ENCODE data around the gene PAK5.

The PAK5 gene

DNA sequence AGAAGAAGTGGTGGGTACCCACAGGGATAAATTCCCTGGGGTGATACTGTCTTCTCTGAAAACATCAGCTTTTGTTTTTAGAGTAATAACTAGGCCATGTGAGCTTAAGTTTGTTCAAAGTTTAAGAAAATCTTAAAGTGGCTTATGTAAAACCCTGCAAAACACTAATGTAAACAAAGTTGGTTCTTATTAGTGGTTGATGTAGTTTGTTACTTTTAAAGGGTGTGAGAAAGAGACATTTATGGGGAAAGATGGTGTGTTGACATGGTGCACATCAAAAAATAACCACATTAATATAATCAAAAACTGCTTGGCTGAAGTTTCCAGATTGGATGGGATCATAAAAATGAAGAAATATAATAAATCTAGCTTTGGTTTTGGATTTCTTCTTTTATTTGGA is 204.5 kb downstream of the PAK5 start:
- no peak overlapping the region for H3K9ac ChIP-seq (ENCODE audit: low read length)
- no peak overlapping the region for H3K27ac ChIP-seq (ENCODE audit: low read length)
- H3K9me3 ChIP-seq (ENCODE audit: control insufficient read depth, low read depth, low read length), result no peaks in the 10 kb centered on the region
- no peak overlapping the region for H3K4me3 ChIP-seq (ENCODE audit: low read length)
- no peaks in the 10 kb centered on the region for H3K36me3 ChIP-seq (ENCODE audit: control insufficient read depth, low read depth, low read length)
- H3K4me1 ChIP-seq (ENCODE audit: control insufficient read depth, low read depth, low read length), result no peaks in the 10 kb centered on the region
- H3K27me3 ChIP-seq (ENCODE audit: control insufficient read depth, insufficient read depth, low read length), result no peaks in the 10 kb centered on the region

DNA sequence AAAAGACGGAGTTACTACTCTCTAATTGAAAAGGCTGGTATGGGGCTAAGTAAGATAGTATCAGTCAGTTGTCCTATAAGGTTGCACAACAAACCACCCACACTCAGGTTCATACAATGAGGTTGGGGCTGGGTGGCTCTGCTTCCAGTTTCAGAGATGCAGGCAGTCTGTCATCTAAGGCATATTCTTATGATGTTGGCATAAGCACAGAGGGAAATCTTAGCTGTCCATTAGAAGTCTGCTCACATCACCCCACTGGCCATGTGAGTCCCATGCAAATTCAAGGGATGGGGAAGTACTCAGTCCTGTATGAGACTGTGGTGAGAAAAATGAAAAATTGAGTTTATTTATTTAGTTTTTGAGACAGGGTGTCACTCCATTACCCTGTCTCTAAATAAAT is 205.9 kb downstream of the PAK5 start:
- Histone ChIP-seq H3K27me3 (ENCODE audit: control insufficient read depth, insufficient read depth, low read length) (no peaks in the 10 kb centered on the region), H3K9me3 (ENCODE audit: control insufficient read depth, low read depth, low read length) (no peaks in the 10 kb centered on the region), H3K27ac (ENCODE audit: low read length) (no peak overlapping the region), H3K4me1 (ENCODE audit: control insufficient read depth, low read depth, low read length) (no peaks in the 10 kb centered on the region), H3K4me3 (ENCODE audit: low read length) (no peak overlapping the region), H3K36me3 (ENCODE audit: control insufficient read depth, low read depth, low read length) (no peaks in the 10 kb centered on the region), H3K9ac (ENCODE audit: low read length) (no peak overlapping the region)

DNA sequence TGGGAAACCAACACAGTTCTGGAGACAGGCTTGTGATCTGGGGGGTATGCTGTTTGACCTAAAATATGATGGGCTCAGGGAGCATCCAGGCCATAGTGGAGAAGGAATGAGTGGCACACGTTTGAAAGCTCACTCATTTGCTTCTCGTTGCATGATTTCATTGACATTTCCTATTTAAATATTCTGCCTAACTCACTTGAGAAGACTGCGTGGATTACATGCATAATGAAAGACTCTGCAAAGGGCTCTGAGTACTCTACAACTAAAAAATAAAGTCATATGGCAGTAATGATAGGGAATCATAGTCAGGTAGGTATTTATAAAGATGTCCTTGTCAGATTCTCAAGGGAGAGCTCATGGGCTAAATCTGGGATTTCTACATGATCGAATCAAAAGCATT is 206.6 kb downstream of the PAK5 start:
- H3K36me3 ChIP-seq (ENCODE audit: control insufficient read depth, low read depth, low read length), result no peaks in the 10 kb centered on the region
- H3K4me3 ChIP-seq (ENCODE audit: low read length), result no peak overlapping the region
- H3K4me1 ChIP-seq (ENCODE audit: control insufficient read depth, low read depth, low read length), result no peaks in the 10 kb centered on the region
- no peaks in the 10 kb centered on the region for H3K9me3 ChIP-seq (ENCODE audit: control insufficient read depth, low read depth, low read length)
- H3K27ac ChIP-seq (ENCODE audit: low read length), result no peak overlapping the region
- no peak overlapping the region for H3K9ac ChIP-seq (ENCODE audit: low read length)
- no peaks in the 10 kb centered on the region for H3K27me3 ChIP-seq (ENCODE audit: control insufficient read depth, insufficient read depth, low read length)

DNA sequence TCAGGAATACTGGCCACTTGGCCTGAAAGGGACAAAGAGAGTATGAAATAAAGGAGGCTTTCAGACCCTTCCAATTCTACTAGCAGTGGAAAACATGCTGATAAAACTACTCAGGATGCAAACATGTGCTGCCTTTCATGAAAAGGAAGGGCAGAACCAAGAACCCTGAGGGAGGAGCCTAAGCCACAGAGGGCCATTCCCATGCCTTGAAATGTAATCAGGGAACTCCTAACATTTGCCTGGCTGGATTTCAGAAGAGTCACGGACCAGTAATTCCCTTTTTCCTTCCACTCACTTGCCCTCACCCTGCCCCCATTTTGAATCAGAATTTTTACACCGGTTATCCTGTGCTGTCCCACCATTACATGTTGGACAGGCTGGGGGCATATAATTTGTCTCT is 208.3 kb downstream of the PAK5 start:
- H3K27ac ChIP-seq (ENCODE audit: low read length), result no peak overlapping the region
- H3K9me3 ChIP-seq (ENCODE audit: control insufficient read depth, low read depth, low read length), result no peaks in the 10 kb centered on the region
- H3K4me1 ChIP-seq (ENCODE audit: control insufficient read depth, low read depth, low read length), result no peaks in the 10 kb centered on the region
- no peaks in the 10 kb centered on the region for H3K36me3 ChIP-seq (ENCODE audit: control insufficient read depth, low read depth, low read length)
- no peak overlapping the region for H3K9ac ChIP-seq (ENCODE audit: low read length)
- no peaks in the 10 kb centered on the region for H3K27me3 ChIP-seq (ENCODE audit: control insufficient read depth, insufficient read depth, low read length)
- no peak overlapping the region for H3K4me3 ChIP-seq (ENCODE audit: low read length)

DNA sequence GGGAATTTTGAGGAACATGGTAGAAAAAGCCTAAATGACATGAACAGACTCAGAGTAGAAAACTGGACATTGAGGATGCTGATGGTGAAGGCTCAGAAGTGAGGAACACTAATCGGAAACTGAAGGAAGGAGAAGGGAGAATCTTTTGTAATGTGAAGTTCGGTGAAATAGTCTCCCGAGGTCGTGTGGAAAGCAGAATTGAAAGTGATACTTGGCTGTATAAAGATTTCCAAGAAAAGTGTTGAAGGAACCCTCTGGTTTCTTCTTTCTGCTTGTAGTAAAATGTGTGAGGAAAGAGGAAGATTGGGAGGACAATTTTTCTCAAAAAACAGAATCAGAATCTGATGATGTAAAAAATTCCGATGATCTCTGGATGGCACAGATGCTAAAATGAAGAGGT is 209.0 kb downstream of the PAK5 start:
- no peaks in the 10 kb centered on the region for H3K4me1 ChIP-seq (ENCODE audit: control insufficient read depth, low read depth, low read length)
- H3K36me3 ChIP-seq (ENCODE audit: control insufficient read depth, low read depth, low read length), result no peaks in the 10 kb centered on the region
- no peak overlapping the region for H3K4me3 ChIP-seq (ENCODE audit: low read length)
- H3K27ac ChIP-seq (ENCODE audit: low read length), result no peak overlapping the region
- no peaks in the 10 kb centered on the region for H3K9me3 ChIP-seq (ENCODE audit: control insufficient read depth, low read depth, low read length)
- no peaks in the 10 kb centered on the region for H3K27me3 ChIP-seq (ENCODE audit: control insufficient read depth, insufficient read depth, low read length)
- H3K9ac ChIP-seq (ENCODE audit: low read length), result no peak overlapping the region

DNA sequence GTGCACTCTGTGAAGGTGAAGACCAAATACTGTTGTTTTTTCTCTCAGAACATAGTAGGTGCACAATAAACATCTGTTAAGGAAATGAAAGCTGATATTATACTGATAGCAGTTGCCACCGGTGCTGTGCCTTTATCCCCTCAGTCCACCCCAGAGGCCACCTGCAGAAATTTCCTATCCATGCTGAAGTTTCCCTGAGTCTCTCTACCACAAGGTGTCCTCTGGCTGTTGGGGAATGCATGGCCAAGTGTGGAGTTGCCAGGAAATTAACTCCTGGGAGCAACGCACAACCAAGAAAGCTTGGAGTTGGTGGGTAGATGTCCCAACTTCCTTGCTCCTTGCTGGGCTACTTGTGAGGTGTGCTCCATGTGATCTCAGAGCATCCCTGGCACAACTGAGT is 210.3 kb downstream of the PAK5 start:
- no peaks in the 10 kb centered on the region for H3K4me1 ChIP-seq (ENCODE audit: control insufficient read depth, low read depth, low read length)
- no peak overlapping the region for H3K27ac ChIP-seq (ENCODE audit: low read length)
- H3K36me3 ChIP-seq (ENCODE audit: control insufficient read depth, low read depth, low read length), result no peaks in the 10 kb centered on the region
- H3K4me3 ChIP-seq (ENCODE audit: low read length), result no peak overlapping the region
- H3K9ac ChIP-seq (ENCODE audit: low read length), result no peak overlapping the region
- no peaks in the 10 kb centered on the region for H3K9me3 ChIP-seq (ENCODE audit: control insufficient read depth, low read depth, low read length)
- H3K27me3 ChIP-seq (ENCODE audit: control insufficient read depth, insufficient read depth, low read length), result no peaks in the 10 kb centered on the region

DNA sequence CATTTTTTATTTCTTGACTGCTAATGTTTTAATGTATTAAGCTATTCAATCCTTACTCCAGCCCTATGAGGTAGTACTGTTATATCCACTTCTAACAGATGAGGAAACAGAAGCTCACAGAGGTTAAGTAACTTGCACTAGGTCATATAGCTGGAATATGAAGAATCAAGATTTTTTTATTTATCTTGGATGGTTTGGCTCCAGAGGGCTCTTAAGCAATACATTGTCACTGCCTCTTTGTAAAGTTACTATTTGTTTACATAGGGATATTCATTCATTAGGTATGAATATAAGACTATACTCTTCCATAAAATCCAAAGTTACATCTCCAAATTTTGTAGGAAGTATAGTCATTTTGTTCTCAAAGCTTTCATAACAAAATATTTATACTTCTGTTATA is 210.7 kb downstream of the PAK5 start:
- no peak overlapping the region for H3K4me3 ChIP-seq (ENCODE audit: low read length)
- no peak overlapping the region for H3K9ac ChIP-seq (ENCODE audit: low read length)
- no peak overlapping the region for H3K27ac ChIP-seq (ENCODE audit: low read length)
- H3K9me3 ChIP-seq (ENCODE audit: control insufficient read depth, low read depth, low read length), result no peaks in the 10 kb centered on the region
- H3K36me3 ChIP-seq (ENCODE audit: control insufficient read depth, low read depth, low read length), result no peaks in the 10 kb centered on the region
- no peaks in the 10 kb centered on the region for H3K4me1 ChIP-seq (ENCODE audit: control insufficient read depth, low read depth, low read length)
- H3K27me3 ChIP-seq (ENCODE audit: control insufficient read depth, insufficient read depth, low read length), result no peaks in the 10 kb centered on the region

DNA sequence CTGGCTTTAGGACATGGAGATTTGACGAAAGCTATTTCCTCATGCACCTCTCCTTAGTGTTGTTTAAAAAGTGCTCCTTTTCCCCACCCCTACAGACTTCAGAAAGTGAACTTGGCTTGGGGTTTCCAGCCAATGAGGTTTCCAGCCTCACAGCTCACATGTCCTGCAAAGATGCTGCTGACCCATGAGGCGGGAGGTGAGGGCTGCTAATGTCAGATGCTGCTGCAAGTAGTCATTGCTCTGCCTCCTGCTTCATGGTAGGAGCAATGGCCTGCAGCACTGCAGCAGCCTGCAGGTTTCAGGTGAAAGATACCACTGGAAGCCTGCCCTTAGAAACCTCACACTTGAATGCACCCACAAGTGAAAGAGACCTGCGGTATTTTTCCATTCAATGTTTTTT is 211.7 kb downstream of the PAK5 start:
- Histone ChIP-seq H3K27ac (ENCODE audit: low read length) (no peak overlapping the region), H3K4me3 (ENCODE audit: low read length) (no peak overlapping the region), H3K27me3 (ENCODE audit: control insufficient read depth, insufficient read depth, low read length) (no peaks in the 10 kb centered on the region), H3K4me1 (ENCODE audit: control insufficient read depth, low read depth, low read length) (no peaks in the 10 kb centered on the region), H3K9me3 (ENCODE audit: control insufficient read depth, low read depth, low read length) (peaks cover 5% of the 10 kb centered on the region), H3K9ac (ENCODE audit: low read length) (no peak overlapping the region), H3K36me3 (ENCODE audit: control insufficient read depth, low read depth, low read length) (no peaks in the 10 kb centered on the region)

DNA sequence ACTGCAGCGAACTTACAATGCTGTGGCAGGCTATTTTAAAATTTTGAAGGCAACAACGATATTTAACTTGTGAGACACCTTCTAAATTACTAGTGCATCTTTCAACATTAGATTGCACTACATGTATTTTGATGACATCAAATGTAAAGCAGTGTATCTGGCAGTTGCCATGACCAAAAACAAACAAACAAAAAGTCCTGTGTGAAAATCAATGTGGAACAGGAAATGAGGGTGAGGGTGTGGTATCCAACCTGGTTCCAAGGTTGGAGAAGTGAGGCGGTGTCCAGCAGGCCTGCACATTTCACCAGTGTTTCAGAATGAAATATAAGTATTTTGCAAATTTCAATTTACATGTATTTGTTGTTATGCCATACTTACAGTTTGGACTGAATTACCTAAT is 212.5 kb downstream of the PAK5 start:
- Histone ChIP-seq H3K4me3 (ENCODE audit: low read length) (no peak overlapping the region), H3K27ac (ENCODE audit: low read length) (no peak overlapping the region), H3K36me3 (ENCODE audit: control insufficient read depth, low read depth, low read length) (no peaks in the 10 kb centered on the region), H3K4me1 (ENCODE audit: control insufficient read depth, low read depth, low read length) (no peaks in the 10 kb centered on the region), H3K27me3 (ENCODE audit: control insufficient read depth, insufficient read depth, low read length) (no peaks in the 10 kb centered on the region), H3K9ac (ENCODE audit: low read length) (no peak overlapping the region), H3K9me3 (ENCODE audit: control insufficient read depth, low read depth, low read length) (peaks cover 5% of the 10 kb centered on the region)

DNA sequence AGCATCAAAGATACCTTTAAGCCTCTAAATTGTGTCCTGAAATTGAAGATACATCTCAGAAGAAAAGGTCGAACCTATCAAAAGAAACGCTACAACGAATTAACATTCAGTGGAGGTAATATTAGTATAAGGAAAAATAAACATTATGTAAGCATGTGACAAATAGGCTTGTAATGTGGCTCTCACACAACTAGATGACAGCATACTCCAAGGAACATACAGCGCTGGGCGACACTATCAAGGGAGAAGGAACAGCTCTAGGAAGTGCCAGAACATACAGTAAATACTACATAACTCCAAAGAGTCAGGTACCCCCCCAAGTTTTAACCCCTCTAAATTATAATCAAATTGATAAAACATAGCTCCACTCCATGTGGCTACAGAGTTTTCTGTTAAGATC is 220.9 kb downstream of the PAK5 start:
- H3K27me3 ChIP-seq (ENCODE audit: control insufficient read depth, insufficient read depth, low read length), result no peaks in the 10 kb centered on the region
- H3K9me3 ChIP-seq (ENCODE audit: control insufficient read depth, low read depth, low read length), result peaks cover 5% of the 10 kb centered on the region

DNA sequence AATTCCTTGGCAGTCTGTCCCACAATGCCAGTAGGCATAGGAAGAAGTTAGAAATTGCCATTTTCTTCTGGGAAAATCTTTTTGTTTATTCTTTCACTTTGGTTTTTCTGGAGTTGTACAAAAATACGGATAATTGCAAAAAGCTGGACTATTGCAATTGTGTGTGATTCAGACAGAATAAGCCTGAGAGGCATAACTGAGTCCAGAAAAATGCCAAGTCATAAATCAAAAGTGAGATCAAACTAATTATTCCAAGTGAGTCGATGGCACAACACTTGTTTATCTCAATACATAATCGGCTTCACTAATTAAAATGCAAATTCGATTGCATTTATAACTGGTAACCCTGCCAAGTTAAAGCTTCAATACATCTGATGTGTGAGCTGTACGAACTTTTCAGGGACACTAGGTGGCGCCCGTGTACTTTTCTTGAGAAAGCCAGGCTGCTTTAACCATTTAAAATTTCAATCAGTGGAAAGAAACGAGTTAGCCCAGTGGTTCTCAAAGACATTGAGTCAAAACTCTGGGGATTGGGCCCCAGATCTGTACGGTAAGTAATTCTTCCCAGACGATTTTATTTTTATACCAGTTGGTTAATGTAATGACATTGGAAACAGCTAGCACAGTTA is 221.9 kb downstream of the PAK5 start:
- Histone ChIP-seq H3K4me3 (ENCODE audit: low read length) (no peak overlapping the region), H3K9me3 (ENCODE audit: control insufficient read depth, low read depth, low read length) (no peaks in the 10 kb centered on the region), H3K9ac (ENCODE audit: low read length) (no peak overlapping the region), H3K27me3 (ENCODE audit: control insufficient read depth, insufficient read depth, low read length) (no peaks in the 10 kb centered on the region), H3K36me3 (ENCODE audit: control insufficient read depth, low read depth, low read length) (no peaks in the 10 kb centered on the region), H3K27ac (ENCODE audit: low read length) (no peak overlapping the region), H3K4me1 (ENCODE audit: control insufficient read depth, low read depth, low read length) (peaks cover 3% of the 10 kb centered on the region)

More for the DNA sequence above, 220.9 kb downstream of the PAK5 start:
- H3K9ac ChIP-seq (ENCODE audit: low read length), result no peak overlapping the region
- H3K4me1 ChIP-seq (ENCODE audit: control insufficient read depth, low read depth, low read length), result peaks cover 3% of the 10 kb centered on the region
- no peaks in the 10 kb centered on the region for H3K36me3 ChIP-seq (ENCODE audit: control insufficient read depth, low read depth, low read length)
- no peak overlapping the region for H3K4me3 ChIP-seq (ENCODE audit: low read length)
- H3K27ac ChIP-seq (ENCODE audit: low read length), result no peak overlapping the region

DNA sequence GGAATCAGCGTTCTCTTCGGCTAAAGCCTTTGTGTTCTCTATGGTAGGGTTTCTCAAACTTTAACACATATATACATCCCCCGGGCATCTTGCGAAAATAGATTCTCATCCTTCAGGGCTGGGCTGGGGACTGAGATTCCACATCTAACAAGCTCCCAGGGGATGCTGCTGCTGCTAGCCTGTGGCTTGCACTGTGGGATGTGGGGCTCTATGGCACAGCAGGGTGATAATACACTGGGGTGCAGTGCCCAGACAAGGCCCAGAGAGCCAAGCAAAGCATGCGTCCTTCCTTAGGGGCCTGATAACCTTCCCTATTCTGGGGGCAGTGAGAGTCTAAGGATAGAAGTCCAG is 222.4 kb downstream of the PAK5 start:
- H3K9ac ChIP-seq (ENCODE audit: low read length), result no peak overlapping the region
- H3K36me3 ChIP-seq (ENCODE audit: control insufficient read depth, low read depth, low read length), result no peaks in the 10 kb centered on the region
- H3K27me3 ChIP-seq (ENCODE audit: control insufficient read depth, insufficient read depth, low read length), result no peaks in the 10 kb centered on the region
- H3K4me1 ChIP-seq (ENCODE audit: control insufficient read depth, low read depth, low read length), result peaks cover 3% of the 10 kb centered on the region
- H3K9me3 ChIP-seq (ENCODE audit: control insufficient read depth, low read depth, low read length), result no peaks in the 10 kb centered on the region
- H3K4me3 ChIP-seq (ENCODE audit: low read length), result no peak overlapping the region
- H3K27ac ChIP-seq (ENCODE audit: low read length), result no peak overlapping the region

Measured in iPS-18a (cell line).